Measurements from ENCODE around the gene CACNA1S. TPM values are rescaled to one million over a fixed set of nuclear protein-coding genes. Genes with fewer than 3 reads are reported as not detected.

CACNA1S gene
- total RNA-seq, 1 experiment from 2014 or later, result not detected

GRCh38 chr1:201080135-201080534 is 32.1 kb downstream of the CACNA1S start:
- no peaks in the 10 kb centered on the region for H3K9me3 ChIP-seq (ENCODE audit: control insufficient read depth, low read depth, low read length)
- Mint-ChIP-seq H3K36me3 (ENCODE audit: insufficient read depth in 1 of 3, low read depth in 3 of 3) (no peaks in the 10 kb centered on the region), H3K4me1 (no peaks in the 10 kb centered on the region), H3K27ac (no peak overlapping the region), H3K4me3 (no peak overlapping the region), H3K9me3 (no peaks in the 10 kb centered on the region; a peak in 1 of 5 replicates), H3K27me3 (ENCODE audit: low read depth) (peaks cover 28% of the 10 kb centered on the region)
- no peak overlapping the region for H2BK5ac ChIP-seq (ENCODE audit: insufficient read length, low read length)
- H3K27ac ChIP-seq (ENCODE audit: insufficient read length, low read depth, low read length), result no peak overlapping the region
- TF ChIP-seq, protein P1, sequence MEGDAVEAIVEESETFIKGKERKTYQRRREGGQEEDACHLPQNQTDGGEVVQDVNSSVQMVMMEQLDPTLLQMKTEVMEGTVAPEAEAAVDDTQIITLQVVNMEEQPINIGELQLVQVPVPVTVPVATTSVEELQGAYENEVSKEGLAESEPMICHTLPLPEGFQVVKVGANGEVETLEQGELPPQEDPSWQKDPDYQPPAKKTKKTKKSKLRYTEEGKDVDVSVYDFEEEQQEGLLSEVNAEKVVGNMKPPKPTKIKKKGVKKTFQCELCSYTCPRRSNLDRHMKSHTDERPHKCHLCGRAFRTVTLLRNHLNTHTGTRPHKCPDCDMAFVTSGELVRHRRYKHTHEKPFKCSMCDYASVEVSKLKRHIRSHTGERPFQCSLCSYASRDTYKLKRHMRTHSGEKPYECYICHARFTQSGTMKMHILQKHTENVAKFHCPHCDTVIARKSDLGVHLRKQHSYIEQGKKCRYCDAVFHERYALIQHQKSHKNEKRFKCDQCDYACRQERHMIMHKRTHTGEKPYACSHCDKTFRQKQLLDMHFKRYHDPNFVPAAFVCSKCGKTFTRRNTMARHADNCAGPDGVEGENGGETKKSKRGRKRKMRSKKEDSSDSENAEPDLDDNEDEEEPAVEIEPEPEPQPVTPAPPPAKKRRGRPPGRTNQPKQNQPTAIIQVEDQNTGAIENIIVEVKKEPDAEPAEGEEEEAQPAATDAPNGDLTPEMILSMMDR (conservative IDR thresholded peaks at IDR 0.05), result no peak
- no peak overlapping the region for H2BK20ac ChIP-seq (ENCODE audit: low read depth, low read length, poor library complexity, severe bottlenecking)
- H3K18ac ChIP-seq (ENCODE audit: insufficient read length, low read depth, low read length), result no peak overlapping the region
- no peaks in the 10 kb centered on the region for H3K79me1 ChIP-seq (ENCODE audit: insufficient read depth, low read depth, low read length, poor library complexity, severe bottlenecking)
- no peak overlapping the region for H3K14ac ChIP-seq (ENCODE audit: insufficient read depth, low read length)
- no peak overlapping the region for H2BK12ac ChIP-seq (ENCODE audit: insufficient read length, low read depth, low read length)
- H3K27me3 ChIP-seq (ENCODE audit: insufficient read depth, low read length), result no peaks in the 10 kb centered on the region
- DNase-seq, result no peak
- no peaks in the 10 kb centered on the region for H3K79me2 ChIP-seq (ENCODE audit: insufficient read depth, low read length)
- H3K9ac ChIP-seq (ENCODE audit: extremely low read depth, insufficient read length, low read length), result no peak overlapping the region
- H3T11ph ChIP-seq (ENCODE audit: low read length), result no peak overlapping the region
- H4K20me1 ChIP-seq (ENCODE audit: control insufficient read depth, insufficient read depth, insufficient read length), result no peaks in the 10 kb centered on the region
- H3K23me2 ChIP-seq (ENCODE audit: insufficient read length, low read depth, low read length, poor library complexity, severe bottlenecking), result no peaks in the 10 kb centered on the region
- H3K56ac ChIP-seq (ENCODE audit: insufficient read length, low read depth, low read length), result no peak overlapping the region
- no peaks in the 10 kb centered on the region for H3K4me1 ChIP-seq (ENCODE audit: insufficient read depth, low read length)
- H4K91ac ChIP-seq (ENCODE audit: insufficient read length, low read depth, low read length), result no peak overlapping the region
- no peak overlapping the region for H2AK5ac ChIP-seq (ENCODE audit: insufficient read length, low read length)
- no peak overlapping the region for H2BK120ac ChIP-seq (ENCODE audit: low read depth, low read length, poor library complexity, severe bottlenecking)
- no peak overlapping the region for H2BK15ac ChIP-seq (ENCODE audit: low read depth, low read length)
- no peak overlapping the region for H2AFZ ChIP-seq (ENCODE audit: low read length)
- H3K23ac ChIP-seq (ENCODE audit: insufficient read length, low read depth, low read length), result no peak overlapping the region
- H3K4ac ChIP-seq (ENCODE audit: low read depth, low read length), result no peak overlapping the region
- H4K8ac ChIP-seq (replicated peaks; ENCODE audit: insufficient read length, low read depth, low read length), result no peak overlapping the region
- WGBS (ENCODE audit: extremely low coverage, insufficient read length, low lambda C conversion rate), result no CpG with 5 or more reads among the region's 3 CpGs
- no peak overlapping the region for H4K5ac ChIP-seq (ENCODE audit: insufficient read length, low read depth, low read length)
- no peak overlapping the region for H3K4me2 ChIP-seq (ENCODE audit: insufficient read depth, insufficient read length, low read length)

Measured in H9 (cell line).